ENCODE data around the gene HMGA1.

Gene HMGA1

GRCh38 chr6:34205466-34205865, 31.2 kb upstream of the HMGA1 start:
- in situ Hi-C loops (cut with MboI; ENCODE audit: low pct_unique_long_range_greater_than_20kb, low sequenced_read_pairs, unreplicated experiment), result no loop called here
- no peak for TF ChIP-seq CTCF (IDR thresholded peaks at IDR 0.05; ENCODE audit: extremely low read depth, insufficient read depth, missing control alignments)
- DNase-seq (ENCODE audit: low spot score), result no peak

DNA sequence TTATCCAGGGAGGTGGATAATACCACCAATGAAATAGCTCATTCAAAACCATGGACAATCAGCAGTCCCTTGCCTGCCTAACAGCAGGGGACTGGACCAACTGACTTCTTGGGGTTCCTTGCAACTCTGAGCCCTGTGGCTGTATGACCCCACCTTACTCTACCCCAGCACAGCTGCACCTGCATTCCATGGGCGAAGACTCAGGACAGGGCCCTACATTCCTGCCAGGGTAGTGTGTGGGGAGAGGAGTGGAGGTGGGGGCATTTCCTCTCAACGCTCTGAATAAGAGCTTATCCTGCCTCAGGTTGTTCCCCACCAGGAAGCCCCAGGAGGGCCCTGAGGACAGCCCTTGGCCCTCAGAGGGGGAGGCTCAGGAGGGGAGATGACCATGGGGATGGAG, 30.8 kb upstream of the HMGA1 start:
- in situ Hi-C loops (cut with MboI; ENCODE audit: low pct_unique_long_range_greater_than_20kb, low sequenced_read_pairs, unreplicated experiment), result no loop called here
- no peak for DNase-seq (ENCODE audit: low spot score)

DNA sequence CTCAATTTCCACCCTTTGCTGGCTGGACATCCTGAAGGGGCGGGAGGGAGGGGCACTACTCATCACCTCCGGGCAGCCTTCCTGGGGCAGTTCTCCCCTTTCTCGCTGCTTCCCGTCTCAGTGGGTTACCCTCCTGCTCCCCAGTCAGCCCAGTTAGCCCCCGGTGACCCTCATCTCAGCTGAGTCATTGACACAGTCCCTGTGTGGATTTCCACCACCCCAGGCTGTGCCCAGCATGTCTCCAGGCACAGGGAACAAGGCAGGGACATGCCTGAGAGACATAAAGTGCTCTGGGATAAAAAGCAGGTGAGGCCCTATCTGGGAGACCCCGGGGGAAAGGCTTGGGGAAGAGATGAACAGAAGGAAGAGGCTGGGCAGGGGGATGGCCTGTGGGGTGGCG, 29.9 kb upstream of the HMGA1 start:
- in situ Hi-C loops (cut with MboI; ENCODE audit: low pct_unique_long_range_greater_than_20kb, low sequenced_read_pairs, unreplicated experiment), result no loop called here
- DNase-seq (ENCODE audit: low spot score), result no peak
- no peak for TF ChIP-seq CTCF (IDR thresholded peaks at IDR 0.05; ENCODE audit: extremely low read depth, insufficient read depth, missing control alignments)

More for the DNA sequence above, 30.8 kb upstream of the HMGA1 start:
- no peak for TF ChIP-seq CTCF (IDR thresholded peaks at IDR 0.05; ENCODE audit: extremely low read depth, insufficient read depth, missing control alignments)

DNA sequence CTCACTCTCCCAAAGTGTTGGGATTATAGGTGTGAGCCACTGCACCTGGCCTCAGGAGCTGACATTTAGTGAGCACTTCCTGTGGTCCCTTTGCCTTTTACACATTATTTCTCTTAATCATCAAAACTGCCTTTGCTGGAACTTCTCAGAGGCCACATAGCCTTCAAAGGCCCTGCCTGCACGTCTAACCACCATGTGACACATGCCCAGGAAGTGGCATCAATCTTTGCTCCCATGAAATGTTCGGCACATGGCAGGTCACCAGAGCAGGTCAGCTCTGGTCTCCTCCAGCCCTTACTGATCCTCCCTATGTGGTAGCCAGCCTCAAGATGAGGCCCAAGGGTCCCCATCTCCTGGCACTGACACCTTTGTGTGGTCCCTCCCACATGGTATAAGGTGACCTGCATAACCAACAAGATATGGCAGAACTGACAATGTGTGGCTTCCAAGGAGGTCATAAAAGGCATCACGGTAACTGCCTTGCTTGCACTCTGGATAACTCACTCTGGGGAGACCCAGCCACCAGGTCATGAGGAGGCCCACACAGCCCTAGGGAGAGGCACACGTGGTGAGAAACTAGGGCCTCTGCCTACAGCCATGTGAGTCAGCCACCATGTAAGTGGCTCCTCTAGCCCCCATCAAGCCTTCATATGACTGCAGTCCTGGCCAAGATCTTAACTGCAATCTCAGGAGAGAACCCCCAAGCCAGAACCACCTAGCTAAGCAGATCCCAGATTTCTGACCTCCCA, 28.8 kb upstream of the HMGA1 start:
- TF ChIP-seq CTCF (IDR thresholded peaks at IDR 0.05; ENCODE audit: extremely low read depth, insufficient read depth, missing control alignments), result no peak
- no peak for DNase-seq (ENCODE audit: low spot score)
- in situ Hi-C loops (cut with MboI; ENCODE audit: low pct_unique_long_range_greater_than_20kb, low sequenced_read_pairs, unreplicated experiment), result no loop called here

GRCh38 chr6:34213772-34214171, 22.9 kb upstream of the HMGA1 start:
- in situ Hi-C loops (cut with MboI; ENCODE audit: low pct_unique_long_range_greater_than_20kb, low sequenced_read_pairs, unreplicated experiment), result no loop called here
- DNase-seq (ENCODE audit: low spot score), result no peak
- TF ChIP-seq CTCF (IDR thresholded peaks at IDR 0.05; ENCODE audit: extremely low read depth, insufficient read depth, missing control alignments), result no peak

DNA sequence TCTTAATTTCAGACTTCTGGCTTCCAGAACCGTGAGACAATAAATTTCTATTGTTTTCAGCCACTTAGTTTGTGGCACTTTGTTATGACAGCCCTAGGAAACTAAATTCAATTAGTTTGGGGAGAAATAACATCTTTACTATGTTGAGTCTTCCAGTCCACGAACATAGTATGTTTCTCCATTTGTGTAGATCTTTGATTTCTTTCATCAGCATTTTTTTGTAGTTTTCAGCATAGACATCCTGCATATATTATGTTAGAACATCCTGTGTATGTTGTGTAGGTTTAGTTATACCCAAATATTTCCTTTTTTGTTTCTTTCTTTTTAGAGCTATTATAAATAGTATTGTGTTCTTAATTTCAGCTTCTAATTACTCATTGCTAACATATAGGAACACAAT, 18.0 kb upstream of the HMGA1 start:
- in situ Hi-C loops (cut with MboI; ENCODE audit: low pct_unique_long_range_greater_than_20kb, low sequenced_read_pairs, unreplicated experiment), result no loop called here
- no peak for TF ChIP-seq CTCF (IDR thresholded peaks at IDR 0.05; ENCODE audit: extremely low read depth, insufficient read depth, missing control alignments)
- no peak for DNase-seq (ENCODE audit: low spot score)

Measured in GM13977 (cell line).